Fibroblast of lung (primary cell): ENCODE data around the gene ASTN2. TPM values are rescaled to one million over a fixed set of nuclear protein-coding genes. Genes with fewer than 3 reads are reported as not detected.

Experiments used
- DNase-seq, 2 donors: peaks; one replicate each; pipeline versions ENCODE4 v3.0.0 to v3.0.0-alpha.2; 2010; ENCODE audit warnings: low read depth in 2 of 2
- H2AFZ ChIP-seq: 2 replicates; pipeline ENCODE4 v1.5.1; 2012; ENCODE audit warnings: low read length, control low read depth, inconsistent platforms
- H3K27ac ChIP-seq: 2 replicates; pipeline ENCODE4 v1.5.1; 2011; ENCODE audit warnings: low read length, control low read depth; ENCODE audit not compliant: insufficient read depth
- H3K27me3 ChIP-seq: 2 replicates; pipeline ENCODE4 v1.5.1; 2011; ENCODE audit warnings: mild to moderate bottlenecking, low read length; ENCODE audit not compliant: control insufficient read depth, insufficient read depth
- H3K36me3 ChIP-seq: 2 replicates; pipeline ENCODE4 v1.5.1; 2011; ENCODE audit warnings: low read length; ENCODE audit not compliant: control insufficient read depth, insufficient read depth
- H3K4me1 ChIP-seq: 2 replicates; pipeline ENCODE4 v1.5.1; 2011; ENCODE audit warnings: low read length; ENCODE audit not compliant: control insufficient read depth, insufficient read depth; ENCODE audit errors: extremely low read depth
- H3K4me2 ChIP-seq: 2 replicates; pipeline ENCODE4 v1.5.1; 2011; ENCODE audit warnings: low read length, control low read depth; ENCODE audit not compliant: insufficient read depth; ENCODE audit errors: extremely low read depth
- H3K4me3 ChIP-seq, 4 experiments: fragments of 200-600 bp in 1 of 4; sonication (generic) in 1 of 4; replicated peaks in 1 of 4; 2 replicates each; pipeline ENCODE4 v1.5.1; 2011 to 2016; ENCODE audit warnings: low read length in 4 of 4, low read depth in 3 of 4, mild to moderate bottlenecking in 3 of 4, control low read depth in 2 of 4, inconsistent platforms in 1 of 4, mixed read lengths in 1 of 4; ENCODE audit not compliant: insufficient read depth in 1 of 4; ENCODE audit errors: control extremely low read depth in 1 of 4
- H3K79me2 ChIP-seq: 2 replicates; pipeline ENCODE4 v1.5.1; 2012; ENCODE audit warnings: mild to moderate bottlenecking, low read length, inconsistent platforms; ENCODE audit not compliant: control insufficient read depth, insufficient read depth
- H3K9ac ChIP-seq: 2 replicates; pipeline ENCODE4 v1.5.1; 2011; ENCODE audit warnings: mild to moderate bottlenecking, low read length, control low read depth; ENCODE audit not compliant: insufficient read depth
- H3K9me3 ChIP-seq: 2 replicates; pipeline ENCODE4 v1.5.1; 2012; ENCODE audit warnings: low read depth, low read length; ENCODE audit not compliant: control insufficient read depth, insufficient read depth
- H4K20me1 ChIP-seq: 2 replicates; pipeline ENCODE4 v1.5.1; 2011; ENCODE audit warnings: low read length; ENCODE audit not compliant: control insufficient read depth, insufficient read depth; ENCODE audit errors: extremely low read depth
- CTCF ChIP-seq, 2 donors: IDR thresholded peaks in 1 of 2; conservative IDR thresholded peaks in 1 of 2; 1 replicate in 1 of 2; 2 replicates in 1 of 2; pipeline ENCODE4 v1.5.1; 2011 to 2012; ENCODE audit warnings: low read length in 2 of 2, control low read depth in 1 of 2, inconsistent platforms in 1 of 2, low read depth in 1 of 2, mild to moderate bottlenecking in 1 of 2
- EZH2 ChIP-seq: IDR thresholded peaks from 2 replicates; pipeline ENCODE4 v1.5.1; 2012; ENCODE audit warnings: low read length, control low read depth, mild to moderate bottlenecking; ENCODE audit errors: missing control alignments
- polyA plus RNA-seq, 2 donors: library from polyadenylated mRNA; depleted of rRNA in 1 of 2; stranded (reverse) in 1 of 2; unstranded in 1 of 2; fragments of >200 nt; gene quantifications; 2 replicates each; pipeline ENCODE4 v1.2.1, GENCODE V29; 2011 to 2012; ENCODE audit warnings: missing spikeins in 1 of 2
- total RNA-seq: library from RNA; depleted of rRNA; stranded (reverse); fragments of >200 nt; gene quantifications from 2 replicates; pipeline ENCODE4 v1.2.1, GENCODE V29; 2014

ASTN2 gene
- total and polyA plus RNA-seq, 2 donors (not counting 1 experiment from before 2014, with no cell fraction given): 2.2 to 19.2 TPM

GRCh38 chr9:116706310-116707290 is 708.3 kb downstream of the ASTN2 start:
- H3K79me2 ChIP-seq: no peaks in the 10 kb centered on the region
- no peak overlapping the region for H3K4me3 ChIP-seq
- no peaks in the 10 kb centered on the region for H3K36me3 ChIP-seq
- no peaks in the 10 kb centered on the region for H3K4me1 ChIP-seq
- H3K27ac ChIP-seq: no peak overlapping the region
- H3K27me3 ChIP-seq: no peaks in the 10 kb centered on the region
- H2AFZ ChIP-seq: no peak overlapping the region
- no peaks in the 10 kb centered on the region for H4K20me1 ChIP-seq
- DNase-seq: no peak
- no peak overlapping the region for H3K4me2 ChIP-seq
- no peak overlapping the region for H3K9ac ChIP-seq
- TF ChIP-seq CTCF (conservative IDR thresholded peaks at IDR 0.05 in 1 of 2, IDR thresholded peaks at IDR 0.05 in 1 of 2; ENCODE audit: low read depth in 1 of 2, low read length in 2 of 2) (no peak), EZH2 (no peak)
- no peaks in the 10 kb centered on the region for H3K9me3 ChIP-seq

- H3K27ac ChIP-seq: no peak overlapping the region
- TF ChIP-seq EZH2 (no peak), CTCF (conservative IDR thresholded peaks at IDR 0.05 in 1 of 2, IDR thresholded peaks at IDR 0.05 in 1 of 2; ENCODE audit: low read depth in 1 of 2, low read length in 2 of 2) (no peak)
- no peak for DNase-seq
- H3K79me2 ChIP-seq: no peaks in the 10 kb centered on the region
- H3K36me3 ChIP-seq: no peaks in the 10 kb centered on the region
- H3K27me3 ChIP-seq: no peaks in the 10 kb centered on the region
- no peaks in the 10 kb centered on the region for H4K20me1 ChIP-seq
- no peak overlapping the region for H3K9ac ChIP-seq
- no peak overlapping the region for H3K4me3 ChIP-seq
- H2AFZ ChIP-seq: no peak overlapping the region
- no peaks in the 10 kb centered on the region for H3K4me1 ChIP-seq
- no peak overlapping the region for H3K4me2 ChIP-seq
- H3K9me3 ChIP-seq: no peaks in the 10 kb centered on the region
Measured at GRCh38 chr9:116705531-116705930, 709.3 kb downstream of the ASTN2 start.

- H3K79me2 ChIP-seq: no peaks in the 10 kb centered on the region
- H3K4me1 ChIP-seq: no peaks in the 10 kb centered on the region
- no peaks in the 10 kb centered on the region for H3K27me3 ChIP-seq
- H3K4me2 ChIP-seq: no peak overlapping the region
- TF ChIP-seq CTCF (conservative IDR thresholded peaks at IDR 0.05 in 1 of 2, IDR thresholded peaks at IDR 0.05 in 1 of 2; ENCODE audit: low read depth in 1 of 2, low read length in 2 of 2) (no peak), EZH2 (no peak)
- no peak overlapping the region for H3K4me3 ChIP-seq
- peaks cover 4% of the 10 kb centered on the region for H3K36me3 ChIP-seq
- H4K20me1 ChIP-seq: peaks cover 2% of the 10 kb centered on the region
- H2AFZ ChIP-seq: no peak overlapping the region
- DNase-seq: no peak
- H3K9ac ChIP-seq: no peak overlapping the region
- no peak overlapping the region for H3K27ac ChIP-seq
- H3K9me3 ChIP-seq: no peaks in the 10 kb centered on the region
Measured at GRCh38 chr9:116704470-116704869, 710.4 kb downstream of the ASTN2 start.
